Fibroblast of pulmonary artery (primary cell): ENCODE data around the gene KRTAP10-9.
"Not testable (repeated sequence)": the region's sequence is repeated elsewhere in the genome, so short reads cannot be mapped to it uniquely, and the experiment has no call there.

ENCODE experiments used
- DNase-seq: peaks from one replicate; pipeline ENCODE4 v3.0.0-alpha.2; 2010; ENCODE audit warnings: low read depth
- H3K4me3 ChIP-seq: replicated peaks from 2 replicates; pipeline ENCODE4 v1.5.1; 2011; ENCODE audit warnings: low read depth, mild to moderate bottlenecking, control low read depth, low read length, moderate library complexity
- TF ChIP-seq, protein P1 (sequence below): IDR thresholded peaks from 2 replicates; pipeline ENCODE4 v1.5.1; 2011; ENCODE audit warnings: mild to moderate bottlenecking, control low read depth, low read length, inconsistent platforms; ENCODE audit errors: missing control alignments

KRTAP10-9 gene

DNA sequence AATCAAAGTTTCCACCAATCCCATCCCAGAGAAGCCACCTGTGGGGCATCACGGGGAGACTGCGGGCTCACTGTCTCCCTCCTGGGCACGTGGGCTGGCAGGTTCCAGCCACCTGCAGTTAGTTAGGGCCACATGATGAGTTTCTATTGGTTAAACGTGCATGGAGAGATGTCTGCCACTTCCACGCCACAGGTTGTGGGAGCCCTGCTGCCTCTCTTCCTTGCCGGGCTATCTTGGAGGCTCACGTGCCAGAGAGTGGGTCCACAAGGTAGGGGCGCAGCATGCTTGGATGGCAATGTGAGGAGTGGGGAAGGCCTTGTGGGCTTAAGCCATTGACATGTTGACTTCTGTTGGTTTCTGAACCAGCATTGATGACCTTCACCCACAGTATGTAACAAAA is 23.0 kb upstream of the KRTAP10-9 start:
- DNase-seq = no peak
- TF ChIP-seq, protein P1, sequence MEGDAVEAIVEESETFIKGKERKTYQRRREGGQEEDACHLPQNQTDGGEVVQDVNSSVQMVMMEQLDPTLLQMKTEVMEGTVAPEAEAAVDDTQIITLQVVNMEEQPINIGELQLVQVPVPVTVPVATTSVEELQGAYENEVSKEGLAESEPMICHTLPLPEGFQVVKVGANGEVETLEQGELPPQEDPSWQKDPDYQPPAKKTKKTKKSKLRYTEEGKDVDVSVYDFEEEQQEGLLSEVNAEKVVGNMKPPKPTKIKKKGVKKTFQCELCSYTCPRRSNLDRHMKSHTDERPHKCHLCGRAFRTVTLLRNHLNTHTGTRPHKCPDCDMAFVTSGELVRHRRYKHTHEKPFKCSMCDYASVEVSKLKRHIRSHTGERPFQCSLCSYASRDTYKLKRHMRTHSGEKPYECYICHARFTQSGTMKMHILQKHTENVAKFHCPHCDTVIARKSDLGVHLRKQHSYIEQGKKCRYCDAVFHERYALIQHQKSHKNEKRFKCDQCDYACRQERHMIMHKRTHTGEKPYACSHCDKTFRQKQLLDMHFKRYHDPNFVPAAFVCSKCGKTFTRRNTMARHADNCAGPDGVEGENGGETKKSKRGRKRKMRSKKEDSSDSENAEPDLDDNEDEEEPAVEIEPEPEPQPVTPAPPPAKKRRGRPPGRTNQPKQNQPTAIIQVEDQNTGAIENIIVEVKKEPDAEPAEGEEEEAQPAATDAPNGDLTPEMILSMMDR = no peak
- no peak overlapping the region for H3K4me3 ChIP-seq

DNA sequence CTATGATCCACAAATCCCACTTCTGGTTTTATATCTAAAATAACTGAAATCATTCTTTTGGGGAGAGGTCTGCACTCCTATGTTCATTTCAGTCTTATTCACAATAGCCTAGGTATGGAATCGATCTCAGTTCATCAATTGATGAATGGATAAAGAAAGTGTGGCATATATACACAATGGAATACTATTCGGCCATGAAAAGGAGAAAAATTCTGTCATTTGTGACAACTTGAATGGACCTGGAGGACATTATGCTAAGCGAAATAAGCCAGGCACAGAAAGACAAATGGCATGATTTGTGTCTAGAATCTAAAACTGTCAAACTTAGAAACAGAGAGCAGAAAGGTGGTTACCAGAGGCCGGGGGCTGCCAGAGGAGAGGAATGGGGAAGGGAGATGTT is 20.4 kb upstream of the KRTAP10-9 start:
- no peak overlapping the region for H3K4me3 ChIP-seq
- TF ChIP-seq, protein P1 = no peak
- no peak for DNase-seq

DNA sequence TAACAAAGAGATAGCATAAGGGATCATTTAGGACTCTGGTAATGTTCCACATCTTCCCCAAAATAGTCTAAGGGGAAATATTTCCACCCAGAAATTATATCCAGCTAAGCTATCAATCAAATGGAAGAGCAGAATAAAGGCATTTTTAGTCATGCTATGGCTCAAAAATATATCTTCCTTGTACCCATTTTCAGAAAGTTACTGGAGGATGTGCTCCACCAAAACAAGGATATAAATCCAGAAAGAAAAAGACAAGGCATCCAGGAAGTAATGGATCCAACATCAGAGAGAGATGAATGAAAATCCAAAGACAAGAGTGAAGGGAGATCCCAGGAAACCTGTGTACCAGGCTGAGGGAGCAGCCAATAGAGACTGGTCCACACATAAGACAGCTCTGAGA is 17.7 kb upstream of the KRTAP10-9 start:
- no peak for DNase-seq
- TF ChIP-seq, protein P1 = no peak
- no peak overlapping the region for H3K4me3 ChIP-seq

DNA sequence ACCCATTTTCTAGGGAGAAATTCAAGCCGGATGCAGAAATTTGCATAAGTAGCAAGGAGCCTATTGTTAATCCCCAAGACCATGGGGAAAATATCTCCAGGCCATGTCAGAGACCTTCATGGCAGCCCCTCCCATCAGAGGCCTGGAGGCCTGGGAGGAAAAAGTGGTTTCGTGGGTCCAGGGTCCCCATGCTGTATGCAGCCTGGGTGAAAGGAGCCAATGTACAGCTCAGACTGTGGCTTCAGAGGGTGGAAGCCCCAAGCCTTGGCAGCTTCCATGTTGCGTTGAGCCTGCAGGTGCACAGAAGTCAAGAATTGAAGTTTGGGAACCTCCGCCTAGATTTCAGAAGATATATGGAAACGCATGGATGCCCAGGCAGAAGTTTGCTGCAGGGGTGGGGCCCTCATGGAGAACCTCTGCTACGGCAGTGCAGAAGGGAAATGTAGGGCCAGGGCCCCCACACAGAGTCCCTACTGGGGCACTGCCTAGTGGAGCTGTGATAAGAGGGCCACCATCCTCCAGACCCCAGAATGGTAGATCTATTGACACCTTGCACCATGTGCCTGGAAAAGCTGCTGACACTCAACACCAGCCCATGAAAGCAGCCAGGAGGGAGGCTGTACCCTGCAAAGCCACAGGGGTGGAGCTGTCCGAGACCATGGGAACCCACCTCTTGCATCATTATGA is 16.6 kb upstream of the KRTAP10-9 start:
- DNase-seq, H3K4me3 ChIP-seq: not testable (repeated sequence)

DNA sequence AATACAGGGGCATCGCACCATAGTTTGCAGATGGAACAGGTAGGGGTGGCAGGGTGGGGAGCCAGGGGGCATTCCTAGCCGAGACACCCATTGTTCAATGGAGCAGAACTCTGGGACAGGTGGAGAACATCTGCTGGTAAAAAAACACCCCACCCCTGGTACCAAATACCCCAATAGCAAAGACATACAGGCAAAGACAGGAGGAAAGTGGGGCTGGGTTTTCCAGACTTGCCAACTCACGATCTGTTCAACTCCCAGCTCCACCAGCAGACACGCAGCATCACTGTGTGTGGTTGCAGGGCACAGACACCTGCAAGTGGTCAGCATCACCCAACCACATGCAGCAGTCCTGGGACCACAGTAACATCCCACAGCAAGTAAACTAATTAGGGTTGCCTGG is 15.3 kb upstream of the KRTAP10-9 start:
- DNase-seq = no peak
- TF ChIP-seq, protein P1 = no peak
- no peak overlapping the region for H3K4me3 ChIP-seq

DNA sequence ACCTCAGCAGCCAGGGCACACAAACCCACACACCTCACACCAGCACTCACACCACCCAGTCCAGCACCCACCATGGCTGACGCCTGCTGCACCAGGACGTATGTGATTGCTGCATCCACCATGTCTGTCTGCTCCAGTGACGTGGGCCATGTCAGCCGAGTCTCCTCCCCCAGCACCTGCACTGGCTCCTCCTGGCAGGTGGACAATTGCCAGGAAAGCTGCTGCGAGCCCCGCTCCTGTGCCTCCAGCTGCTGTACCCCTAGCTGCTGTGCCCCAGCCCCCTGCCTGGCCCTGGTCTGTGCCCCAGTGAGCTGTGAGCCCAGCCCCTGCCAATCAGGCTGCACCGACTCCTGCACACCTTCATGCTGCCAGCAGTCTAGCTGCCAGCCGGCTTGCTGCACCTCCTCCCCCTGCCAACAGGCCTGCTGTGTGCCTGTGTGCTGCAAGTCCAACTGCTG is 14.8 kb upstream of the KRTAP10-9 start, which contains the start of gene KRTAP10-8:
Gene KRTAP10-8 (plus strand): TSS at position 51 of the 458 bp plus-strand sequence. CDS start 22 bp downstream, at position 73.
- no peak for DNase-seq
- TF ChIP-seq, protein P1 = no peak
- H3K4me3 ChIP-seq = no peak within 1 kb of the TSS

DNA sequence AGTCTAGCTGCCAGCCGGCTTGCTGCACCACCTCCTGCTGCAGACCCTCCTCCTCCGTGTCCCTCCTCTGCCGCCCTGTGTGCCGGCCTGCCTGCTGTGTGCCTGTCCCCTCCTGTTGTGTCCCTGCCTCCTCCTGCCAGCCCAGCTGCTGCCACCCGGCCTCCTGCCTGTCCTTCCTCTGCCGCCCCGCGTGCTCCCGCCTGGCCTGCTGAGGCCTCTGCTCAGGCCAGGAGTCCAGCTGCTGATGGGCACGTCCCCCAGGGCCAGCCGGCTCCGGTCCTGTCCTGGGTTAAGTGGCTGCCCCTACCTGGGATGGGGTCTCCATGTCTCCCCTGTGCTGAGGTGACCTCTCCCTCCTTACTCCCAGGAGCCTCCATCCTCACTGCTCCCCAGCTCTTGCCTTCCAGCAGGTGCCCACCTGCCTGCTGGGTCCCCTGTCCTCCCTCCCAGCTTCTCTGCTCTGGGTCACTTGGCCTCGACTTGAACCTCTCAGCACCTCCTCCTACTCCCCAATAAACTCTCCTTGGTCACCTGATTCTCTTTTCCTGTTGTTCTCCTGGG is 14.1 kb upstream of the KRTAP10-9 start:
- TF ChIP-seq, protein P1 = no peak
- H3K4me3 ChIP-seq = no peak overlapping the region
- DNase-seq = no peak
